ENCODE results near the gene BDNF. TPM values are rescaled to one million over a fixed set of nuclear protein-coding genes. Genes with fewer than 3 reads are reported as not detected.

BDNF gene
- total and polyA plus RNA-seq, 2 donors (not counting 1 experiment from before 2014, with no cell fraction given), result 11.2 to 16.7 TPM

DNA sequence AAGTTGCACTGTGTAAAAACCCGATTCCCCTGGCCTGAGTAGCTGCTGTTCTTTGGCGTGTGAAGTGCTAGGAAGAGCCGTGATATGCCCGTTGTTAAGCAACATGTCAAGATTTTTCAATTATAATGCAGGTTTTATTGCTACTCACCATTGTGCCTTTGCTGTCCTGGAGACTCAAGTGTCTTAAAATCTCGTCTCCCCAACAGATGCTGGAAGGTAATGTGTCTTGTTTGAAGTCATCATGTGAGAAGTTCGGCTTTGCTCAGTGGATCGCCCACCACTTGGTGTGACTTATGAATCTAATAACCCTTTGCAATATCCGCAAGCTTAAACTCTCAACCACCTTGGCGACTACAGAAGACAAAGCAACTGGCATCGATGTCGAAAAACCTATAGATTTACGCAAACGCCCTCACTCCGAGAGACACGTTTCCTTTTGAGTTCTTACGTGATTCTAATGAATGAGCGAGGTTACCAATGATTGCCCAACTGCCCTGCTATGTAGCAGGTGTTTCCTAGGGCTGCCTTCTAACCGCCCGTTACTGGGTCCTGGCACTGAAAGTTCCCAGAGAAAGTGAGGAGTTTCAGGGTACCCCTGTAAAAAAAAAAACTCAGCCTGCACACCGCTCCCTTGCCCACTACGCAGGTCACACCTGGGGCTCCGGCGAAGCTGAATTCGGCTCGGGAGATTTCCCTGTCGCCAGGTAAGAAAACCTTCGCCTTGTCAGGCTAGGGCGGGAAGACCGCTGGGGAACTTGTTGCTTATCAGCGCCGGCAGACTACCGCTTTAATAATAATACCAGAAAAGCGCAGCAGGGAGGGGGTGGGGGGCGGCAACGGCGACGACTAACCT, 21.2 kb upstream of the BDNF start:
- peak overlapping the region; percentile 91 for H3K4me2 ChIP-seq (ENCODE audit: extremely low read depth, insufficient read depth, low read length)
- H3K27me3 ChIP-seq (ENCODE audit: control insufficient read depth, insufficient read depth, low read length), result peaks cover 33% of the 10 kb centered on the region
- H2AFZ ChIP-seq (ENCODE audit: low read length), result no peak overlapping the region
- H4K20me1 ChIP-seq (ENCODE audit: control insufficient read depth, extremely low read depth, insufficient read depth, low read length), result no peaks in the 10 kb centered on the region
- H3K27ac ChIP-seq (ENCODE audit: insufficient read depth, low read length), result no peak overlapping the region
- peaks cover 2% of the 10 kb centered on the region for H3K4me1 ChIP-seq (ENCODE audit: control insufficient read depth, extremely low read depth, insufficient read depth, low read length)
- no peaks in the 10 kb centered on the region for H3K79me2 ChIP-seq (ENCODE audit: control insufficient read depth, insufficient read depth, low read length)
- H3K36me3 ChIP-seq (ENCODE audit: control insufficient read depth, insufficient read depth, low read length), result no peaks in the 10 kb centered on the region
- peak overlapping the region in 2 of 4 experiments; percentile 63 to 65 for H3K4me3 ChIP-seq (replicated peaks in 1 of 4; ENCODE audit: control extremely low read depth in 1 of 4, insufficient read depth in 1 of 4, low read depth in 3 of 4, low read length in 4 of 4)
- TF ChIP-seq EZH2 (IDR thresholded peaks at IDR 0.05; ENCODE audit: low read length, missing control alignments) (peak; percentile 71), CTCF (conservative IDR thresholded peaks at IDR 0.05 in 1 of 2, IDR thresholded peaks at IDR 0.05 in 1 of 2; ENCODE audit: low read depth in 1 of 2, low read length in 2 of 2) (no peak)
- no peaks in the 10 kb centered on the region for H3K9me3 ChIP-seq (ENCODE audit: control insufficient read depth, insufficient read depth, low read depth, low read length)
- DNase-seq (ENCODE audit: low read depth in 2 of 2), result no peak
- no peak overlapping the region for H3K9ac ChIP-seq (ENCODE audit: insufficient read depth, low read length)

GRCh38 chr11:27720277-27720830, 20.1 kb upstream of the BDNF start:
- H3K27ac ChIP-seq (ENCODE audit: insufficient read depth, low read length), result no peak overlapping the region
- TF ChIP-seq EZH2 (IDR thresholded peaks at IDR 0.05; ENCODE audit: low read length, missing control alignments) (no peak), CTCF (conservative IDR thresholded peaks at IDR 0.05 in 1 of 2, IDR thresholded peaks at IDR 0.05 in 1 of 2; ENCODE audit: low read depth in 1 of 2, low read length in 2 of 2) (peak; percentile 21 to 32)
- H3K4me3 ChIP-seq (replicated peaks in 1 of 4; ENCODE audit: control extremely low read depth in 1 of 4, insufficient read depth in 1 of 4, low read depth in 3 of 4, low read length in 4 of 4), result no peak overlapping the region
- H3K79me2 ChIP-seq (ENCODE audit: control insufficient read depth, insufficient read depth, low read length), result no peaks in the 10 kb centered on the region
- H3K36me3 ChIP-seq (ENCODE audit: control insufficient read depth, insufficient read depth, low read length), result no peaks in the 10 kb centered on the region
- H3K4me2 ChIP-seq (ENCODE audit: extremely low read depth, insufficient read depth, low read length), result no peak overlapping the region
- peak; percentile 58 to 65 for DNase-seq (ENCODE audit: low read depth in 2 of 2)
- no peaks in the 10 kb centered on the region for H3K9me3 ChIP-seq (ENCODE audit: control insufficient read depth, insufficient read depth, low read depth, low read length)
- no peak overlapping the region for H2AFZ ChIP-seq (ENCODE audit: low read length)
- peaks cover 33% of the 10 kb centered on the region for H3K27me3 ChIP-seq (ENCODE audit: control insufficient read depth, insufficient read depth, low read length)
- no peak overlapping the region for H3K9ac ChIP-seq (ENCODE audit: insufficient read depth, low read length)
- H3K4me1 ChIP-seq (ENCODE audit: control insufficient read depth, extremely low read depth, insufficient read depth, low read length), result peaks cover 2% of the 10 kb centered on the region
- no peaks in the 10 kb centered on the region for H4K20me1 ChIP-seq (ENCODE audit: control insufficient read depth, extremely low read depth, insufficient read depth, low read length)

GRCh38 chr11:27719546-27719925, 19.3 kb upstream of the BDNF start:
- DNase-seq (ENCODE audit: low read depth in 2 of 2), result no peak
- no peaks in the 10 kb centered on the region for H3K36me3 ChIP-seq (ENCODE audit: control insufficient read depth, insufficient read depth, low read length)
- no peak for TF ChIP-seq EZH2 (IDR thresholded peaks at IDR 0.05; ENCODE audit: low read length, missing control alignments)
- TF ChIP-seq CTCF (conservative IDR thresholded peaks at IDR 0.05 in 1 of 2, IDR thresholded peaks at IDR 0.05 in 1 of 2; ENCODE audit: low read depth in 1 of 2, low read length in 2 of 2), result no peak
- no peaks in the 10 kb centered on the region for H3K79me2 ChIP-seq (ENCODE audit: control insufficient read depth, insufficient read depth, low read length)
- no peaks in the 10 kb centered on the region for H3K9me3 ChIP-seq (ENCODE audit: control insufficient read depth, insufficient read depth, low read depth, low read length)
- peak overlapping the region; percentile 79 for H3K4me2 ChIP-seq (ENCODE audit: extremely low read depth, insufficient read depth, low read length)
- H3K27ac ChIP-seq (ENCODE audit: insufficient read depth, low read length), result no peak overlapping the region
- H3K4me1 ChIP-seq (ENCODE audit: control insufficient read depth, extremely low read depth, insufficient read depth, low read length), result peaks cover 2% of the 10 kb centered on the region
- no peaks in the 10 kb centered on the region for H4K20me1 ChIP-seq (ENCODE audit: control insufficient read depth, extremely low read depth, insufficient read depth, low read length)
- H3K27me3 ChIP-seq (ENCODE audit: control insufficient read depth, insufficient read depth, low read length), result peaks cover 33% of the 10 kb centered on the region
- H3K9ac ChIP-seq (ENCODE audit: insufficient read depth, low read length), result peak overlapping the region; percentile 36
- no peak overlapping the region for H2AFZ ChIP-seq (ENCODE audit: low read length)
- peak overlapping the region; percentile 48 to 71 (median 54) for H3K4me3 ChIP-seq (replicated peaks in 1 of 4; ENCODE audit: control extremely low read depth in 1 of 4, insufficient read depth in 1 of 4, low read depth in 3 of 4, low read length in 4 of 4)
